Keratinocyte (primary cell): ENCODE data around the gene JUP.

Experiments
- CTCF ChIP-seq, 3 experiments: IDR thresholded peaks in 1 of 3; conservative IDR thresholded peaks in 1 of 3; optimal IDR thresholded peaks in 1 of 3; 2 replicates in 2 of 3; 3 replicates in 1 of 3; pipeline versions ENCODE3 to v1.5.1; 2011; ENCODE audit warnings: low read length in 3 of 3, mild to moderate bottlenecking in 3 of 3, moderate library complexity in 2 of 3, control low read depth in 1 of 3, inconsistent platforms in 1 of 3; ENCODE audit not compliant: insufficient read depth in 2 of 3; ENCODE audit errors: extremely low read depth in 1 of 3
- EZH2 ChIP-seq: IDR thresholded peaks from one replicate; pipeline ENCODE4 v1.6.1; 2012; ENCODE audit warnings: inconsistent platforms, mild to moderate bottlenecking, low read length, moderate library complexity

GRCh38 chr17:41797377-41797776, 10.9 kb upstream of the JUP start:
- TF ChIP-seq CTCF (optimal IDR thresholded peaks at IDR 0.05 in 1 of 3, IDR thresholded peaks at IDR 0.05 in 1 of 3, conservative IDR thresholded peaks at IDR 0.05 in 1 of 3; ENCODE audit: extremely low read depth in 1 of 3, insufficient read depth in 2 of 3, low read length in 3 of 3) (no peak), EZH2 (no peak)
